Naive thymus-derived CD4-positive, alpha-beta T cell (primary cell): ENCODE results near the gene OSBPL6. TPM values are rescaled to one million over a fixed set of nuclear protein-coding genes. Genes with fewer than 3 reads are reported as not detected.
"Not testable (repeated sequence)": the region's sequence is repeated elsewhere in the genome, so short reads cannot be mapped to it uniquely, and the experiment has no call there.

Experiments
- ATAC-seq: fragments of 150-1000 bp; cut with Tn5 transposase; 2 replicates; pipeline ENCODE4 v1.10.0; 2021; ENCODE audit warnings: mild to moderate bottlenecking, moderate library complexity
- CTCF ChIA-PET: fragments of 350-600 bp; sonication (Branson Sonifier 250); formaldehyde crosslinking; loops from one replicate; lab custom pipeline; 2021; ENCODE audit warnings: antibody characterized with exemption; lab: Charles Lee
- POLR2A ChIA-PET: fragments of 350-600 bp; sonication (Branson Sonifier 250); formaldehyde crosslinking; loops from one replicate; lab custom pipeline; 2021; ENCODE audit warnings: antibody characterized with exemption, inconsistent platforms; lab: Charles Lee
- DNase-seq, 9 donors: peaks; one replicate each; pipeline versions ENCODE4 v3.0.0 to v3.0.0-alpha.2; 2020 to 2022; ENCODE audit warnings: mixed read lengths in 1 of 9
- H3K27ac ChIP-seq: one replicate; pipeline ENCODE4 v1.7.0; 2013; ENCODE audit warnings: mild to moderate bottlenecking, low read depth, low read length, moderate library complexity
- H3K27me3 ChIP-seq, 2 donors: one replicate each; pipeline ENCODE4 v1.7.0; 2013; ENCODE audit warnings: low read length in 2 of 2, mild to moderate bottlenecking in 2 of 2, moderate library complexity in 2 of 2; ENCODE audit not compliant: control insufficient read depth in 2 of 2, insufficient read depth in 2 of 2
- H3K36me3 ChIP-seq, 3 experiments: 1 replicate in 2 of 3; 2 replicates in 1 of 3; pipeline ENCODE4 v1.7.0; 2013; ENCODE audit warnings: low read length in 3 of 3, mild to moderate bottlenecking in 3 of 3, moderate library complexity in 1 of 3; ENCODE audit not compliant: insufficient read depth in 3 of 3, control insufficient read depth in 2 of 3
- H3K4me1 ChIP-seq, 2 donors: one replicate each; pipeline ENCODE4 v1.7.0; 2013; ENCODE audit warnings: low read length in 2 of 2, mild to moderate bottlenecking in 2 of 2, moderate library complexity in 1 of 2; ENCODE audit not compliant: control insufficient read depth in 2 of 2, insufficient read depth in 2 of 2
- H3K4me3 ChIP-seq: 2 replicates; pipeline ENCODE4 v1.7.0; 2013; ENCODE audit warnings: mild to moderate bottlenecking, low read length
- H3K9me3 ChIP-seq, 3 experiments: 1 replicate in 2 of 3; 2 replicates in 1 of 3; pipeline ENCODE4 v1.7.0; 2013; ENCODE audit warnings: low read length in 3 of 3; ENCODE audit not compliant: control insufficient read depth in 2 of 3
- H3K27ac Mint-ChIP-seq, 9 donors: one replicate each; pipeline ENCODE4 v1.8.0; 2020 to 2022; ENCODE audit warnings: mixed read lengths in 9 of 9, mild to moderate bottlenecking in 8 of 9, moderate library complexity in 5 of 9, inconsistent platforms in 2 of 9
- H3K27me3 Mint-ChIP-seq, 5 donors: one replicate each; pipeline ENCODE4 v1.8.0; 2021 to 2022; ENCODE audit warnings: mixed read lengths in 5 of 5, mild to moderate bottlenecking in 1 of 5
- H3K36me3 Mint-ChIP-seq, 5 donors: one replicate each; pipeline ENCODE4 v1.8.0; 2020 to 2022; ENCODE audit warnings: mixed read lengths in 5 of 5, mild to moderate bottlenecking in 3 of 5, inconsistent platforms in 1 of 5
- H3K4me1 Mint-ChIP-seq, 7 donors: one replicate each; pipeline ENCODE4 v1.8.0; 2020 to 2022; ENCODE audit warnings: mixed read lengths in 7 of 7, mild to moderate bottlenecking in 3 of 7, inconsistent platforms in 1 of 7
- H3K4me3 Mint-ChIP-seq, 10 donors: one replicate each; pipeline ENCODE4 v1.8.0; 2020 to 2022; ENCODE audit warnings: mild to moderate bottlenecking in 10 of 10, mixed read lengths in 10 of 10, moderate library complexity in 6 of 10, inconsistent platforms in 2 of 10
- H3K9me3 Mint-ChIP-seq, 11 donors: one replicate each; pipeline ENCODE4 v1.8.0; 2020 to 2022; ENCODE audit warnings: mixed read lengths in 11 of 11, mild to moderate bottlenecking in 4 of 11, inconsistent platforms in 1 of 11, moderate library complexity in 1 of 11
- intact Hi-C, 2 donors: fragments of 100-400 bp; cut with micrococcal nuclease; formaldehyde crosslinking; loops; one replicate each; pipeline ENCODE4 v1.15.1; 2023
- polyA plus RNA-seq, 2 donors: library from polyadenylated mRNA; unstranded; fragments of 300-500 nt; fragmentation: Illumina TruSeq; gene quantifications; one replicate each; pipeline ENCODE4 v1.2.3, GENCODE V29; 2021
- total RNA-seq, 6 experiments: library from RNA in 5 of 6; stranded (reverse) in 5 of 6; gene quantifications; 1 replicate in 5 of 6; 2 replicates in 1 of 6; pipeline ENCODE4 v1.2.3 and lab custom pipeline; 2021 to 2026

OSBPL6 gene
- total and polyA plus RNA-seq, 7 experiments from 2014 or later, result 0.05 to 1.1 (median 0.48) TPM; not detected in 2

DNA sequence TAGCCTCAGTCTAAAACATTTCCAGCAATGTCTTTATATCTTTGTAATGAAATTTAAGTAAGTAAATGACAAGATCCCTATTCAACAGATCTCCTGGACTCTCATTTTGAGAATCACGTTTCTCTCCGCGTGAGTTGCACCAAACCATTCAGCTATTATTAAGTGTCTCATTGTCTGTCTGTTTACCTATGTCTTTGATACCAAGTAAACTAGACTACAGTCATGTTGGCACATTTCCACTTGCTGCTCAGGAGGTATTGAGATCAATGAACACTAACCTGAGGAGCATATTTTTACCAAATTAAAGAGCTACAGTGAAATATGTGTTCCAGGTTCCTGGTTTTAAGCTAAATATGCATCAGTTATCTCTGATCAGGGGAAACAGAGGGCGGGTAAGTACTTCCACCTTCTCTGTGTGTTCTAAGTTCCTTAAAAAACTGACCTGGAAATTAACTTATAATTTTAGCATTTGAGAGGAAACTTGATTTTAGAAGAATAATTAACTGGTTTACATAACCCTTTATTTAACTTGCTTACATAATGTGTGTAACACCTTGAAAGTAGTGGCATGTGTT lies 125.8 kb downstream of the OSBPL6 start:
- no peak overlapping the region for H3K27ac Mint-ChIP-seq
- intact Hi-C loops, result no loop called here
- CTCF ChIA-PET, result no interaction called here
- H3K9me3 Mint-ChIP-seq, result no peaks in the 10 kb centered on the region
- Histone ChIP-seq H3K9me3 (no peaks in the 10 kb centered on the region), H3K4me1 (no peaks in the 10 kb centered on the region), H3K4me3 (no peak overlapping the region), H3K27ac (no peak overlapping the region), H3K36me3 (no peaks in the 10 kb centered on the region), H3K27me3 (no peaks in the 10 kb centered on the region)
- peaks cover 14 to 51% (median 22%) of the 10 kb centered on the region in 5 donors for H3K27me3 Mint-ChIP-seq
- H3K4me1 Mint-ChIP-seq, result no peaks in the 10 kb centered on the region
- no peak overlapping the region for H3K4me3 Mint-ChIP-seq
- POLR2A ChIA-PET, result no interaction called here
- no peak for DNase-seq
- no peaks in the 10 kb centered on the region for H3K36me3 Mint-ChIP-seq
- ATAC-seq, result no peak

DNA sequence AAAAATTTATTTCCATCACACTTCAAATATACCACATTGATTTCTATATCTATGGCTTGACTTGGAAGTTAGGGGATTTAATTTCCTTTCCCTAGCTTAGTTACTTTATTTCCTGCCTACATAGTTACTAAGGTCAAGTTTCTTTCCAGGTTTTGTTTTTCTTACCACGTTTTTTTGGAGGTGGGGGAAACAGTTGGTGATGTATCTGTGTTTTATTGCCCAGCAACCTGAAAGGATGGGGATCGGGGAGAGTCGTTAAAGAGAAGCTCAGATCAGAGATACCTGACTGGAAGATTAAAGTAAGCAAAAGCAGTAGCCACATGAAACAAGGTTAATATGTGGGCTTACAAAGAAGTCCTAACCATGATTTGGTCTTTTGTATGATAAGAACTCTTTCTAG lies 127.8 kb downstream of the OSBPL6 start:
- no peaks in the 10 kb centered on the region for H3K4me1 Mint-ChIP-seq
- no peak overlapping the region for H3K4me3 ChIP-seq
- H3K36me3 Mint-ChIP-seq, result no peaks in the 10 kb centered on the region
- no peaks in the 10 kb centered on the region for H3K9me3 Mint-ChIP-seq
- CTCF ChIA-PET, result no interaction called here
- H3K4me1 ChIP-seq, result no peaks in the 10 kb centered on the region
- POLR2A ChIA-PET, result no interaction called here
- H3K27me3 Mint-ChIP-seq, result peaks cover 16 to 59% (median 25%) of the 10 kb centered on the region in 5 donors
- DNase-seq, result no peak
- intact Hi-C loops, result no loop called here
- no peaks in the 10 kb centered on the region for H3K27me3 ChIP-seq
- H3K27ac Mint-ChIP-seq, result no peak overlapping the region
- no peak overlapping the region for H3K4me3 Mint-ChIP-seq
- no peaks in the 10 kb centered on the region for H3K36me3 ChIP-seq
- no peak for ATAC-seq
- no peaks in the 10 kb centered on the region for H3K9me3 ChIP-seq
- no peak overlapping the region for H3K27ac ChIP-seq

DNA sequence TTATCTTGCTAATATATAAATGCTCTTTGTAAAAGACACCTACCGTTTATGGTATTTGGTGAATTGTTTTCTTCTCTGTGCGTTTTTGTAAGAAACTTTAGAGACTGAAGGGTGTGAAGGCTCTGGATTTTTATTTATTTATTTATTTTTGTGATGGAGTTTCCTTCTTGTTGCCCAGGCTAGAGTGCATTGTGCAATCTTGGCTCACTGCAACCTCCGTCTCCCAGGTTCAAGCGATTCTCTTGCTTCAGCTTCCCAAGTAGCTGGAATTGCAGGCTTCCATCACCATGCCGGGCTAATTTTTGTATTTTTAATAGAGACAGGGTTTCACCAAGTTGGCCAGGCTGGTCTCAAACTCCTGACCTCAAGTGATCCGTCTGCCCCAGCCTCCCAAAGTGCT lies 129.0 kb downstream of the OSBPL6 start:
- POLR2A ChIA-PET, H3K4me3 Mint-ChIP-seq, H3K27ac ChIP-seq, CTCF ChIA-PET, ATAC-seq, intact Hi-C loops, H3K27me3 ChIP-seq, H3K36me3 Mint-ChIP-seq, H3K4me1 ChIP-seq, H3K9me3 Mint-ChIP-seq, H3K9me3 ChIP-seq, H3K4me3 ChIP-seq, H3K36me3 ChIP-seq, H3K27ac Mint-ChIP-seq, H3K4me1 Mint-ChIP-seq, DNase-seq: not testable (repeated sequence)
- H3K27me3 Mint-ChIP-seq, result peaks cover 16 to 53% (median 25%) of the 10 kb centered on the region in 5 donors

DNA sequence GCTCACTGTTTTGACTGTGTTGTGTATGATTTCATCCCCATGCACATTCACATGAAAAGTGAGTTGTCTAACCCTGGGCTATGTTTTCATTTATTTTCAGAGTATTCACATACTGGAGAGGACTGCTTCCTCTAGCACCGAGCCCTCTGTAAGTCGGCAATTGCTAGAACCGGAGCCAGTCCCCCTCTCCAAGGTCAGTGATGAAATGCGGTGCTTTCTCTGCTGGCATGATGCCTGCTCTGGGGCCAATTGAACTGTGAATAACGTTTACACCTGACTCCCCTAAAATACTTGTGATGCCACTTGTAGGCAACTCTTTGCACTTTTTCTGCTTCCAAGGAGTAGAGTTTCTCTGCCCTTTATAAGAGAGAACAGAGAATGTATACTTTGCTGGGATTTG lies 129.8 kb downstream of the OSBPL6 start:
- Histone ChIP-seq H3K27ac (no peak overlapping the region), H3K27me3 (no peaks in the 10 kb centered on the region), H3K36me3 (no peaks in the 10 kb centered on the region), H3K4me3 (no peak overlapping the region), H3K9me3 (no peaks in the 10 kb centered on the region), H3K4me1 (no peaks in the 10 kb centered on the region)
- DNase-seq (no peak), ATAC-seq (no peak)
- Mint-ChIP-seq H3K4me3 (no peak overlapping the region), H3K27me3 (peaks cover 13 to 49% (median 25%) of the 10 kb centered on the region in 5 donors), H3K27ac (no peak overlapping the region), H3K4me1 (no peaks in the 10 kb centered on the region), H3K36me3 (no peaks in the 10 kb centered on the region), H3K9me3 (no peaks in the 10 kb centered on the region)
- POLR2A ChIA-PET, result no interaction called here
- CTCF ChIA-PET, result no interaction called here
- intact Hi-C loops, result no loop called here

DNA sequence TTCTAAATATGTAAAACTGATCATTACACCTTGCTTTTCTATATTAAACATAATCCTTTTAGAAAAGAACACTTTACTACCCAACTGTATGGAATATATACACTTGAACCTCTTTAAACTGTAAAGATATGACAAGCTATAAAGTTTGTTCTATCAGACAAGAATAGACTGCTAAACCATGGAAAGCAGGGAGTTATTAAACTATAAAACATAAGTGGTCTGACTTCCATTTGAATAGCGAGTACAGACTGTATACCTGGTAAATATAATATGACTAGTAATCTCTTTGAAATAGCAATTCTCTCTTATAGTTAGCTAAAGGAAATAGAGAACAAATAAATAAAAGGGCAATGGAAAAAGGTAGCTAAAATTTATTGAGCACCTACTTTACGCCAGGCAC lies 131.0 kb downstream of the OSBPL6 start:
- Mint-ChIP-seq H3K4me3 (no peak overlapping the region), H3K36me3 (no peaks in the 10 kb centered on the region), H3K27me3 (peaks cover 13 to 40% (median 20%) of the 10 kb centered on the region in 5 donors), H3K4me1 (no peaks in the 10 kb centered on the region), H3K27ac (no peak overlapping the region), H3K9me3 (no peaks in the 10 kb centered on the region)
- CTCF ChIA-PET, result no interaction called here
- H3K27me3 ChIP-seq, result no peaks in the 10 kb centered on the region
- no peaks in the 10 kb centered on the region for H3K36me3 ChIP-seq
- intact Hi-C loops, result no loop called here
- no peak overlapping the region for H3K4me3 ChIP-seq
- DNase-seq (no peak), ATAC-seq (no peak)
- H3K27ac ChIP-seq, result no peak overlapping the region
- POLR2A ChIA-PET, result no interaction called here
- no peaks in the 10 kb centered on the region for H3K4me1 ChIP-seq
- H3K9me3 ChIP-seq, result no peaks in the 10 kb centered on the region

DNA sequence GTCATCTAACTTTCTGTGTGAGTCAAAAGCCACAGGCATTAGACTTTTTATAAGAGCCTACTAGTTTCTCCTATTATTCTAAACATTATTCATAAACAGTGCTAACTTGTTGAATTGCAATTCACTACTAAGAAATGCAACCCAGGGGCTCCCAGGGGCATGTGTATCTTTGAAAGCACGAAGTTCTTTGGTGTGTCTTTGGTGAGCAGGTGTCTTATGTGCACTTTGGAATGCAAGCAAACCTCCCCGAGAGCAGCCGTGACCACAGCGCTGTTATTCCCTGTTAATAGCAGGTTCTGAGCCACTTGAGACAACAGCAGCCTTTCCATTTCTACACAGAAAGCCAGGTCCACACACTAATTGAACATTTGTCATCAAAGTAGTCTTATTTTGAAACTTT lies 133.2 kb downstream of the OSBPL6 start:
- H3K9me3 ChIP-seq, result no peaks in the 10 kb centered on the region
- H3K36me3 Mint-ChIP-seq, result no peaks in the 10 kb centered on the region
- H3K27ac ChIP-seq, result no peak overlapping the region
- ChIA-PET POLR2A (no interaction called here), CTCF (no interaction called here)
- no peaks in the 10 kb centered on the region for H3K4me1 Mint-ChIP-seq
- DNase-seq (no peak), ATAC-seq (no peak)
- peaks cover 6 to 27% (median 15%) of the 10 kb centered on the region in 5 donors for H3K27me3 Mint-ChIP-seq
- H3K27ac Mint-ChIP-seq, result no peak overlapping the region
- H3K27me3 ChIP-seq, result no peaks in the 10 kb centered on the region
- H3K4me3 ChIP-seq, result no peak overlapping the region
- no peaks in the 10 kb centered on the region for H3K4me1 ChIP-seq
- no peak overlapping the region for H3K4me3 Mint-ChIP-seq
- H3K9me3 Mint-ChIP-seq, result no peaks in the 10 kb centered on the region
- no peaks in the 10 kb centered on the region for H3K36me3 ChIP-seq
- intact Hi-C loops, result no loop called here

DNA sequence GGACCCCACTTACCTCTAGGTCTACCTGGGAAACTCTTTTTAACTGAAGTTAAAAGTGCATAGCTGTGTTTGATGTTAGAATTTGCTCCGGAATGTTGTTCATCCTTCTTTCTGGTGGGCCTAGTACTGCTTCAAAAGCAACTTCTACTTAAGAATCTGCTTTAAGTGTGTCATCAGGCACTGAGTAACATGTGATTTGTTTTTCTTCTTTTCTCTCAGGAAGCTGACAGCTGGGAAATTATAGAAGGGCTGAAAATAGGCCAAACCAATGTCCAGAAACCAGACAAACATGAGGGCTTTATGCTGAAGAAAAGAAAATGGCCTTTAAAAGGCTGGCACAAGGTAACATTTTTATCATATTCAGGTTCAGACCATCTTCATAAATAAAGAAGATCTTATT lies 133.7 kb downstream of the OSBPL6 start:
- H3K27me3 Mint-ChIP-seq, result peaks cover 6 to 27% (median 15%) of the 10 kb centered on the region in 5 donors
- Histone ChIP-seq H3K27me3 (no peaks in the 10 kb centered on the region), H3K27ac (no peak overlapping the region), H3K4me3 (no peak overlapping the region), H3K9me3 (no peaks in the 10 kb centered on the region), H3K36me3 (no peaks in the 10 kb centered on the region), H3K4me1 (no peaks in the 10 kb centered on the region)
- intact Hi-C loops, result no loop called here
- H3K27ac Mint-ChIP-seq, result no peak overlapping the region
- no peak overlapping the region for H3K4me3 Mint-ChIP-seq
- ChIA-PET POLR2A (no interaction called here), CTCF (no interaction called here)
- DNase-seq (no peak), ATAC-seq (no peak)
- no peaks in the 10 kb centered on the region for H3K36me3 Mint-ChIP-seq
- H3K4me1 Mint-ChIP-seq, result no peaks in the 10 kb centered on the region
- H3K9me3 Mint-ChIP-seq, result no peaks in the 10 kb centered on the region
